Esophagus muscularis mucosa (tissue), 4 donors: ENCODE data around the gene GRAMD2A.

Experiments used
- EP300 ChIP-seq: sonication (generic); formaldehyde crosslinking; IDR thresholded peaks from one replicate; pipeline ENCODE4 v1.6.1; 2017; ENCODE audit warnings: antibody characterized with exemption
- POLR2A ChIP-seq: fragments of 450-650 bp; IDR thresholded peaks from one replicate; pipeline ENCODE4 v1.6.1; 2017; ENCODE audit warnings: antibody characterized with exemption, moderate library complexity, mild to moderate bottlenecking, low read depth
- TF ChIP-seq, protein P1 (sequence below), 3 experiments: fragments of 200-600 bp in 2 of 3; fragments of 450-650 bp in 1 of 3; sonication (generic) in 2 of 3; IDR thresholded peaks; one replicate each; pipeline ENCODE4 v1.5.1; 2017 to 2019; ENCODE audit warnings: antibody characterized with exemption in 3 of 3, mild to moderate bottlenecking in 2 of 3, moderate library complexity in 1 of 3

DNA sequence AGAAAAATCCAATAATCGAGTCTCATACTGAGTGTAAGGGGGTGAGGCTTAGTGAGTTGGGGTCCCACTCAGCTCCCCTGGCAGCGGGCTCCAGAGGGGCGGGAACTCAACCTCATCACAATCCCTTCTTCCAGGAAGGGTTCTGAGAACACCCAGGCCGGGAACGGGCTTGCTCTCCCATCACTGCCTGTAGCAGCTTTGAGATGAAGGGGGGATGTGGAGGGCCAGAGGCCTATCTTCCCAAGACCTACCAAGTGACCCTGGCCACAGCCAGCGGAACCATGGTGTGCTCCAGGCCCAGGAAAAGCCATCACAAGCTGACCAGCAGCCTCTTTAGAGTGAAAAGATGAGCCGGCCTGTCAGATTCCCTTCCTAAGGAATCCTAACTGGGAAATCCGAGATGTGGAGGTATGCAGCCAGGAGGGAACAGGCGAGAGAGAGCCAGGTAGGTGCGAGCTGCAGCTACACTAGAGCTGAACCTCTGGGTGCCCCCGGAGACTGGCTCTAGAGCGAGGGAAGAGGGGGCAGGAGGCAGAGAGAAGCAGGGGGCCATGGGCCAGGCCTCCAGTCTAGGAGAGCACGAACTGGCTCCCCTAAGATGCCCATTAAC is 18.5 kb downstream of the GRAMD2A start:
- TF ChIP-seq, protein P1, sequence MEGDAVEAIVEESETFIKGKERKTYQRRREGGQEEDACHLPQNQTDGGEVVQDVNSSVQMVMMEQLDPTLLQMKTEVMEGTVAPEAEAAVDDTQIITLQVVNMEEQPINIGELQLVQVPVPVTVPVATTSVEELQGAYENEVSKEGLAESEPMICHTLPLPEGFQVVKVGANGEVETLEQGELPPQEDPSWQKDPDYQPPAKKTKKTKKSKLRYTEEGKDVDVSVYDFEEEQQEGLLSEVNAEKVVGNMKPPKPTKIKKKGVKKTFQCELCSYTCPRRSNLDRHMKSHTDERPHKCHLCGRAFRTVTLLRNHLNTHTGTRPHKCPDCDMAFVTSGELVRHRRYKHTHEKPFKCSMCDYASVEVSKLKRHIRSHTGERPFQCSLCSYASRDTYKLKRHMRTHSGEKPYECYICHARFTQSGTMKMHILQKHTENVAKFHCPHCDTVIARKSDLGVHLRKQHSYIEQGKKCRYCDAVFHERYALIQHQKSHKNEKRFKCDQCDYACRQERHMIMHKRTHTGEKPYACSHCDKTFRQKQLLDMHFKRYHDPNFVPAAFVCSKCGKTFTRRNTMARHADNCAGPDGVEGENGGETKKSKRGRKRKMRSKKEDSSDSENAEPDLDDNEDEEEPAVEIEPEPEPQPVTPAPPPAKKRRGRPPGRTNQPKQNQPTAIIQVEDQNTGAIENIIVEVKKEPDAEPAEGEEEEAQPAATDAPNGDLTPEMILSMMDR (IDR thresholded peaks at IDR 0.05): no peak
- no peak for TF ChIP-seq POLR2A
- no peak for TF ChIP-seq EP300
